Cardiac fibroblast (primary cell): ENCODE data around the gene ADAMTS12.
A peak's percentile ranks its signal among the peaks of the same experiment; 100 is the strongest.

Experiments used
- DNase-seq, 2 donors: peaks; one replicate each; pipeline versions ENCODE4 v3.0.0 to v3.0.0-alpha.2; 2010; ENCODE audit warnings: low read depth in 2 of 2
- H3K4me3 ChIP-seq, 2 donors: replicated peaks in 1 of 2; 1 replicate in 1 of 2; 2 replicates in 1 of 2; pipeline ENCODE4 v1.5.1; 2011; ENCODE audit warnings: low read depth in 2 of 2, low read length in 2 of 2, mild to moderate bottlenecking in 2 of 2, moderate library complexity in 1 of 2
- CTCF ChIP-seq: IDR thresholded peaks from one replicate; pipeline ENCODE4 v1.5.1; 2011; ENCODE audit warnings: low read depth, mild to moderate bottlenecking, low read length, inconsistent platforms

ADAMTS12 gene

GRCh38 chr5:33692980-33693379, 198.8 kb downstream of the ADAMTS12 start:
- no peak overlapping the region for H3K4me3 ChIP-seq
- TF ChIP-seq CTCF = no peak
- DNase-seq = no peak

- peak in 1 of 2 donors; percentile 39 for DNase-seq
- H3K4me3 ChIP-seq = no peak overlapping the region
- TF ChIP-seq CTCF = no peak
These were observed 199.9 kb downstream of the ADAMTS12 start for GRCh38 chr5:33691856-33692255.

GRCh38 chr5:33690374-33691135, 201.2 kb downstream of the ADAMTS12 start:
- TF ChIP-seq CTCF = no peak
- DNase-seq = peak; percentile 70 to 97
- no peak overlapping the region for H3K4me3 ChIP-seq

- peak in 1 of 2 donors; percentile 14 for DNase-seq
- TF ChIP-seq CTCF = no peak
- no peak overlapping the region for H3K4me3 ChIP-seq
These were observed 203.3 kb downstream of the ADAMTS12 start for GRCh38 chr5:33688526-33688925.

- DNase-seq = peak in 1 of 2 donors; percentile 35
- no peak for TF ChIP-seq CTCF
These were observed 203.7 kb downstream of the ADAMTS12 start for GRCh38 chr5:33688066-33688465.

GRCh38 chr5:33685873-33686755, 205.7 kb downstream of the ADAMTS12 start:
- no peak for DNase-seq
- no peak overlapping the region for H3K4me3 ChIP-seq
- TF ChIP-seq CTCF = no peak

More at GRCh38 chr5:33688066-33688465, 203.7 kb downstream of the ADAMTS12 start:
- no peak overlapping the region for H3K4me3 ChIP-seq
